Fibroblast of mammary gland (primary cell): ENCODE data around the gene TARDBP.

ENCODE experiments used
- DNase-seq: peaks from one replicate; pipeline ENCODE4 v3.0.0-alpha.2; 2010; ENCODE audit warnings: low read depth
- H3K4me3 ChIP-seq: 2 replicates; pipeline ENCODE4 v1.5.1; 2011; ENCODE audit warnings: low read depth, mild to moderate bottlenecking, low read length, moderate library complexity; ENCODE audit not compliant: control insufficient read depth
- CTCF ChIP-seq: conservative IDR thresholded peaks from 2 replicates; pipeline ENCODE4 v1.5.1; 2011; ENCODE audit warnings: low read depth, low read length, inconsistent platforms; ENCODE audit not compliant: control insufficient read depth, insufficient read depth

The TARDBP gene

GRCh38 chr1:11024154-11024873 is 11.9 kb downstream of the TARDBP start:
- DNase-seq: no peak
- no peak overlapping the region for H3K4me3 ChIP-seq
- no peak for TF ChIP-seq CTCF

GRCh38 chr1:11024874-11025203 is 12.4 kb downstream of the TARDBP start:
- no peak for TF ChIP-seq CTCF
- no peak for DNase-seq
- no peak overlapping the region for H3K4me3 ChIP-seq

- DNase-seq: no peak
- TF ChIP-seq CTCF: no peak
- H3K4me3 ChIP-seq: no peak overlapping the region
Measured at GRCh38 chr1:11025618-11026017, 13.2 kb downstream of the TARDBP start.

GRCh38 chr1:11026052-11026451 is 13.6 kb downstream of the TARDBP start:
- TF ChIP-seq CTCF: no peak
- DNase-seq: no peak
- no peak overlapping the region for H3K4me3 ChIP-seq

- no peak for DNase-seq
- TF ChIP-seq CTCF: no peak
- no peak overlapping the region for H3K4me3 ChIP-seq
Measured at GRCh38 chr1:11026903-11027302, 14.4 kb downstream of the TARDBP start.

GRCh38 chr1:11027316-11027715 is 14.9 kb downstream of the TARDBP start:
- H3K4me3 ChIP-seq: no peak overlapping the region
- DNase-seq: no peak

More at GRCh38 chr1:11027316-11027715, 14.9 kb downstream of the TARDBP start:
- no peak for TF ChIP-seq CTCF
